ENCODE results near the gene ZNF584.
A peak's percentile ranks its signal among the peaks of the same experiment; 100 is the strongest.
"Not testable (repeated sequence)": the region's sequence is repeated elsewhere in the genome, so short reads cannot be mapped to it uniquely, and the experiment has no call there.

The ZNF584 gene

DNA sequence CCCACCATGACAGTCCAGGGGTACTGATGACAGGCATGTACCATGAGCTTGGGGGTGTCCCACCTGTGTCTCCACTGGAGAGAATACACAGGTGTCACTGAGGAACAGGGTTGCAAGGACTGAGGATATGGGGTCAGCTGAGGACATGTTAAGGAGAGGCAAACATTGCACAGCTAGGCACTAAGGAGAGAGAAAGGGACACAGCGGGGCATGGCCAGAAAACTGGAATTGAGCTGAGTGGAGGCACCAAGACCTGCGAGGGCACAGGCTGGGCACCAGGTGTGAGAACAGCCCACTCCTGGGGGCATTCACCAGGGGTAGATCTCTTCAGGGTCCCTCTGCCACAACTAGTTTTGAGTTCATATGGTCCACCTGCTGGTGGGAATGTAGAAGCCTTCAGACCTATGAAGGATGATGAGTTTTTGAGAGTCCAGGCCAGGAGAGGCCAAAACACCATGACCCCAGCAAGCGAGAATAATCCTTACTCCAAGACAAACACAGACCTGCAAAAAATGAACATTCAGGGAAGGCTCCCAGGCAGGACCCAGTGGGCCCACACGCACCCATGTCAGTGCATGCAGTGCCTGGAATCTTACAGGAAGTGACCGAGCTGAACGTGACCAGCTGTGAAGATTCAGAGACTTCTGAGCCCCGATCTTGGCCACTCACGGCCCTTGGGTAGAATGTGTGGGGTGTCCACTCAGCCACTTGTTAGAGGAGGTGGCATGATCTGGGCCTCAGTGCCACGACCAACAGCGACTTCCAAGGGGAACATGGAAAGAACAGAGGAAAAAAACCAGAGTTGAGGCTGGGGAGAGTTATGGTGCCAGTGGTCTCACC is 1.4 kb upstream of the ZNF584 start:
- Histone ChIP-seq H3K9me3 (no peaks in the 10 kb centered on the region), H3K27me3 (ENCODE audit: low read depth) (no peaks in the 10 kb centered on the region), H3K36me3 (replicated peaks) (peaks cover 8% of the 10 kb centered on the region), H3K4me3 (peak overlapping the region; percentile 97), H3K4me1 (peaks cover 17% of the 10 kb centered on the region)
- in situ Hi-C loops (cut with MboI; ENCODE audit: low sequenced_read_pairs), result no loop called here
- no peak for DNase-seq (ENCODE audit: low spot score in 2 of 2)

DNA sequence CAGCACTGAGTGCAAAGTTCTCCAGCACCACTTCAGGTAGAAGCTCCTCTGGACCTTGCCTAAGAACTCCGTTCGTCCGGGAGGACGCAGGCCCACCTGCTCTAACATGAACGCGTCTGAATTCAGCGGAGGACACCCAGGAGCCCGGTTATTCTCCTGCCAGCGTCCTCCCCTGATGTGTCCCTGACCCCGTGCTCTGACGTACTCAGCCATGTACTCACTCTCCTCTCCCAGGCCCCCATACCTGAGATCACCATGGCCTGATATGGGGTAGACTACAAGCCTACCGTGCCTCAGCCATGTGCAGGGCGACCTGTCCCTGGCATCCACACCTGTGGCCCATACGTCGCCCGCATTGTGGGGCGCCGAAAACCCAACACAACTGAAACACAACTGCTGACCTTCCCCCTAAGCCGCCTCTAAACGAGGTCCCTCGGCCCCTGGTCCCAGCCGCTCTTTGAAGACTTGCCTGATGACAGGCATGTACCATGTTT is 744 bp upstream of the ZNF584 start:
- in situ Hi-C loops (cut with MboI; ENCODE audit: low sequenced_read_pairs), result no loop called here
- H3K4me3 ChIP-seq, result peak overlapping the region; percentile 97
- no peak for DNase-seq (ENCODE audit: low spot score in 2 of 2)
- H3K27me3 ChIP-seq (ENCODE audit: low read depth), result no peaks in the 10 kb centered on the region
- H3K36me3 ChIP-seq (replicated peaks), result peaks cover 12% of the 10 kb centered on the region
- no peaks in the 10 kb centered on the region for H3K9me3 ChIP-seq
- peaks cover 14% of the 10 kb centered on the region for H3K4me1 ChIP-seq

DNA sequence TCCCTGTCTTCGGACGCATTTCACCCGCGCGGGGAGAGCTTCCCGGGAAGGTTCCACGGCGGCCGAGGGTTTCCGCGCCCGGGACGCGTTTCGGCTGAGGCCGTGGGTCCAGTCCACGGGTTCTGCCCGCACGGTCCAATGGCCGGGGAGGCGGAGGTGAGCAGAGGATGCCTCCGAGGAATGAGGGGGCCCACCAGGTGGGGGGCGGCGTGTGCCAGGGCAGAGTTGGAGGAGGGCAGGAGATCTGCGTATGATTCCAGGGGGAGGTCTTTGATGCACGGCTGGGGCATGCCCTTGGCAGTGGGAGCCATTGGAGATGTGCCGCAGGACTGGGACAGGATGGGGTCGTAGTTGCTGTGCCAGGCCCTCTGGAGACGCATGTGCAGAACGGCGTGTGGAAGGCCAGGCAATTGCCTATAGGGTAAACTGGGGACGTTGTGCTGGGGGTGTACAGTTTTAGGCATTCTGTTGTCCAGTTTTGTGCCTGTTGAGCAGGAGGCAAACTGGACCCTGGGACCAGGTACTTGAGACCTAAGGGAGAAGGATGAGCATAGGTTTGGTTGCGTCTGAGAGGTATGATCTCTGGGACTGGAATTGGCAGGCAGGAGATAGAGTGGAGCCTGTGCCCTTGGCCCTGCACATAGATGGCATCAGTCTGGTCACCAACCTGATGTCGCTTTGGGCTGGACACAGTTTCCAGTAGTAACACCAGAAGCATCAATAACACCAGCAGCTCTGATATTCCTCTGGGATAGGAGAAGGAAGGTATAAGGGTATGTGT is 751 bp downstream of the ZNF584 start:
- Histone ChIP-seq H3K4me1 (peaks cover 9% of the 10 kb centered on the region), H3K4me3 (peak overlapping the region; percentile 97), H3K9me3 (no peaks in the 10 kb centered on the region), H3K36me3 (replicated peaks) (peaks cover 8% of the 10 kb centered on the region), H3K27me3 (ENCODE audit: low read depth) (no peaks in the 10 kb centered on the region)
- in situ Hi-C loops (cut with MboI; ENCODE audit: low sequenced_read_pairs), result no loop called here
- DNase-seq (ENCODE audit: low spot score in 2 of 2), result peak in 1 of 2 experiments; percentile 63

- no peaks in the 10 kb centered on the region for H3K4me1 ChIP-seq
- H3K27me3 ChIP-seq (ENCODE audit: low read depth), result no peaks in the 10 kb centered on the region
- in situ Hi-C loops (cut with MboI; ENCODE audit: low sequenced_read_pairs), result no loop called here
- H3K36me3 ChIP-seq (replicated peaks), result peaks cover 51% of the 10 kb centered on the region
- DNase-seq (ENCODE audit: low spot score in 2 of 2), result no peak
- H3K4me3 ChIP-seq, result no peak overlapping the region
- H3K9me3 ChIP-seq, result no peaks in the 10 kb centered on the region
Observed at GRCh38 chr19:58416604-58417003, 8.2 kb downstream of the ZNF584 start.

DNA sequence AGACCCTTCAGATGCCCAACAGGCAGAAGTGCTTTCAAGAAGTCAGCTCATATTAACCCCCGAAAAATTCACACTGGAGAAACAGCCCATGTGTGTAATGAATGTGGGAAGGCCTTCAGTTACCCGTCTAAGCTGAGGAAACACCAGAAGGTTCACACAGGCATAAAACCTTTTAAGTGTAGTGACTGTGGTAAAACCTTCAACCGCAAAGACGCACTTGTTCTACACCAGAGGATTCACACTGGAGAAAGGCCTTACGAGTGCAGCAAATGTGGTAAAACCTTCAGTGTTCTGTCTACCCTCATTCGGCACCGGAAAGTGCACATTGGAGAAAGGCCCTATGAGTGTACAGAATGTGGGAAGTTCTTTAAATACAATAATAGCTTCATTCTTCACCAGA is 8.6 kb downstream of the ZNF584 start:
- Histone ChIP-seq H3K36me3 (replicated peaks) (peaks cover 51% of the 10 kb centered on the region), H3K4me1 (no peaks in the 10 kb centered on the region), H3K27me3 (ENCODE audit: low read depth) (no peaks in the 10 kb centered on the region), H3K9me3 (no peaks in the 10 kb centered on the region), H3K4me3 (no peak overlapping the region)
- in situ Hi-C loops (cut with MboI; ENCODE audit: low sequenced_read_pairs), result no loop called here
- no peak for DNase-seq (ENCODE audit: low spot score in 2 of 2)

DNA sequence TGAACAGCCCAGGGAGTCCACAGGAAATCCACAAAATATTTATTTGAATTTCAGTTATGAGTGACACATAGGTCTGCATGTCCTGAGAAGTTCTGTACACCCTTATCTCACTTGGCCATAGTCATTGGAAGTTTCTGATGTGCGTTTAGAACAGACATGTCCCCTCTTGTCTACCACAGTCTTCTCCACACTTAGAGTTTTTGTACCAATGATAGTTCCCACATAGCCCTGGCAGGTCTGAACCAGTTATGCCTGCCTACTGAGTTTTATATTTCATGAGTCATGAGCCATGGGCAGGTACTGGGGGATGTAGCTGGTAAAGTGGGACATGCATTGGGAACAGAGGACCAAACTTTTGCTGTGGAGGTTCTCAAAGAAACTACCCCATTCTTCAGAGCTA is 20.2 kb downstream of the ZNF584 start:
- in situ Hi-C loops (cut with MboI; ENCODE audit: low sequenced_read_pairs), result no loop called here

GRCh38 chr19:58429745-58430144 is 21.3 kb downstream of the ZNF584 start:
- no peak overlapping the region for H3K4me3 ChIP-seq
- no peak for DNase-seq (ENCODE audit: low spot score in 2 of 2)
- H3K36me3 ChIP-seq (replicated peaks), result no peaks in the 10 kb centered on the region
- H3K4me1 ChIP-seq, result no peaks in the 10 kb centered on the region
- in situ Hi-C loops (cut with MboI; ENCODE audit: low sequenced_read_pairs), result no loop called here
- no peaks in the 10 kb centered on the region for H3K27me3 ChIP-seq (ENCODE audit: low read depth)
- peaks cover 12% of the 10 kb centered on the region for H3K9me3 ChIP-seq

More for the DNA sequence above, 20.2 kb downstream of the ZNF584 start:
- Histone ChIP-seq H3K27me3 (ENCODE audit: low read depth) (no peaks in the 10 kb centered on the region), H3K9me3 (peaks cover 8% of the 10 kb centered on the region), H3K4me3 (no peak overlapping the region), H3K4me1 (no peaks in the 10 kb centered on the region), H3K36me3 (replicated peaks) (no peaks in the 10 kb centered on the region)
- DNase-seq (ENCODE audit: low spot score in 2 of 2), result no peak

- H3K36me3 ChIP-seq (replicated peaks), result no peaks in the 10 kb centered on the region
- in situ Hi-C loops (cut with MboI; ENCODE audit: low sequenced_read_pairs), result no loop called here
Observed at GRCh38 chr19:58434217-58434616, 25.8 kb downstream of the ZNF584 start.

DNA sequence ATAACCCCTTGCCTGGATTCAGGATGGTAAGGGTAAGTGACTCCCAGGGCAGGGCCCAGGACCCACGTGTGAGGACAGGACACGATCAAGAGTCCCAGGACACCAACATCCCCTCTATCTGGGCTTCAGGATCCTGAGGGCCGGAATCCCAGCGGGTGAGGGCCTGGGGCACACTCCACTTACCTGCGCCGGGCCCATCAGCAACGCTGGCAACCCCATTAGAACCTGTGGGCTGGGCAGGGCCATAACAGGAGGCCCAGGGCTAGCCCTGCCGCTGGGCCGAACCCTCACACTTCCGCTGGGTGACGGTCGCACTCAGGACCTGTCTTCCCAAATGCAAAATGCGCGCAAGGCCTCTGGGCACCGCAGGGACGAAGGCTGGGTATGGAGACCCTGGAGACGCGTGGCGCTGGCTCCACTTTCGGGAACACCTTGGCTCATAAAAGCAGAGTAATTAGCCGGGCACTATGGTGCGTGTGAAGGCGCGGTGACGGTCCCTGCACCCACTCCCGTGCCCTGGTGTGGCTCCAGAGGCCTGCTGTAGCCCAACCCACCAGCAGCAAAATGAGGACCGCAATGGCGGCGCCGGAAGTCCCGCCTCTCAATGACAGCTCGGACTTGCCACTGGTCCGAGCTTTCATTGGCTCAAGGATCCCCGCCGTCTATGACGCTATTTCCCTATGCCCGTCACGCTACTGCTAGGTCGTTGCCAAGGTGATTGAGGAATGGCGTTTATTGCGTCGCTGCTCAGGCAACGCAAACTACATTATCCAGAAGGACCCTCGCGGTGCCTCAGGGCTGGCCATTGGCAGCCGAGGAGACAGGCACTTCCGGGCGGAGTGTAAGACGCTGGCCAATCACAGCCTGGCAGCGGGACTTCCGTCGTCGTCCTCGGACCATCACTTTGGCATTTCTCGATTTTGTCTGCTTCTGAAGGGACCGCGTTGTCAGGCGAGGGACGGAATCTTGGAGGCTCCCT is 31.4 kb downstream of the ZNF584 start, which contains the start of gene ZNF132:
TSS of gene ZNF132 (minus strand) at position 578 of the 979 bp plus-strand sequence. CDS start at position 246, 332 bp downstream.
- H3K4me3 ChIP-seq, result no peak within 1 kb of the TSS
- no peak for DNase-seq (ENCODE audit: low spot score in 2 of 2)
- H3K9me3 ChIP-seq, result peaks cover 2% of the 10 kb centered on the region; the same call in 1 of the 2 replicates
- H3K4me1 ChIP-seq, result no peaks in the 10 kb centered on the region
- in situ Hi-C loops (cut with MboI; ENCODE audit: low sequenced_read_pairs), result no loop called here
- H3K36me3 ChIP-seq (replicated peaks), result no peaks in the 10 kb centered on the region
- no peaks in the 10 kb centered on the region for H3K27me3 ChIP-seq (ENCODE audit: low read depth)

More at GRCh38 chr19:58434217-58434616, 25.8 kb downstream of the ZNF584 start:
- Histone ChIP-seq H3K9me3 (peaks cover 12% of the 10 kb centered on the region), H3K27me3 (ENCODE audit: low read depth) (no peaks in the 10 kb centered on the region), H3K4me1 (no peaks in the 10 kb centered on the region), H3K4me3 (no peak overlapping the region)
- DNase-seq (ENCODE audit: low spot score in 2 of 2), result no peak

DNA sequence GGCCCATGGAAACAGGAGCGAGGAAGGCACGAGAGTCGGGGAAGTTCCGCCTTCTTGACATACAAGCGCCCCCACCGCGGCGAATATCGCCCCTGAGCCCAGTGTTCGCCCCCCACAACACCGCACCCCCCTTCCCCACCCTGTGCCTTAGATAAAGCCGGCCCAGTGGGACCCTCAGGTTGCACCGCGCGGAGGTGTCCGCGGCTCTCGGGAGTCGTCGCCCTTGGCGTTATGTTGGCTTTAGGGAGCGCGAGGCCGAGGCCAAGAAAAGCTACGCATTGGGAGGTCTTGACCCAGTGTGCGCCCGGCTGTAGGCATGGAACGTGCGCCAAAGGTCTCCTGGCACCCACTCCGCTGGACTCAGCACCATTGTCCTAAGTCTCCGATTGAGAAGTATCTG is 32.1 kb downstream of the ZNF584 start:
- no peak for DNase-seq (ENCODE audit: low spot score in 2 of 2)
- Histone ChIP-seq H3K9me3 (peaks cover 2% of the 10 kb centered on the region; the same call in 1 of the 2 replicates), H3K36me3 (replicated peaks) (no peaks in the 10 kb centered on the region), H3K4me1 (no peaks in the 10 kb centered on the region), H3K4me3 (no peak overlapping the region), H3K27me3 (ENCODE audit: low read depth) (no peaks in the 10 kb centered on the region)
- in situ Hi-C loops (cut with MboI; ENCODE audit: low sequenced_read_pairs), result no loop called here

GRCh38 chr19:58442986-58443385 is 34.5 kb downstream of the ZNF584 start:
- H3K9me3 ChIP-seq; in situ Hi-C loops (cut with MboI; ENCODE audit: low sequenced_read_pairs); H3K27me3 ChIP-seq (ENCODE audit: low read depth); DNase-seq (ENCODE audit: low spot score in 2 of 2); H3K4me1 ChIP-seq; H3K36me3 ChIP-seq (replicated peaks); H3K4me3 ChIP-seq: not testable (repeated sequence)

DNA sequence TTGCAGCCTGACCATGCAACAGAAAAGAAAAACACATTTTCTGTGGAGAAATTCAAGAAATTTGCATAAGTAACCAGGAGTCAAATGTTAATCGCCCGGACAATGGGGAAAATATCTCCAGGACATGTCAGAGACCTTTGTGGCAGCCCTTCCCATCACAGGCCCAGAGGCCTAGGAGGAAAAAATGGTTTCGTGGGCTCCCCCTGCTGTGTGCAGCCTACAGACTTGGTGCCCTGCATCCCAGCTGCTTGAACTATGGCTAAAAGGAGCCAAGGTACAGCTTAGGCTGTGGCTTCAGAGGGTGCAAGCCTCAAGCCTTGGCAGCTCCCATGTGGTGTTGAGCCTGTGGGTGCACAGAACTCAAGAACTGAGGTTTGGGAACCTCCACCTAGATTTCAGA is 40.4 kb downstream of the ZNF584 start:
- DNase-seq (ENCODE audit: low spot score in 2 of 2); in situ Hi-C loops (cut with MboI; ENCODE audit: low sequenced_read_pairs): not testable (repeated sequence)
- H3K9me3 ChIP-seq, result peaks cover 16% of the 10 kb centered on the region

GRCh38 chr19:58449980-58450379 is 41.5 kb downstream of the ZNF584 start:
- H3K4me1 ChIP-seq; H3K27me3 ChIP-seq (ENCODE audit: low read depth); H3K4me3 ChIP-seq; DNase-seq (ENCODE audit: low spot score in 2 of 2); H3K36me3 ChIP-seq (replicated peaks); in situ Hi-C loops (cut with MboI; ENCODE audit: low sequenced_read_pairs): not testable (repeated sequence)
- H3K9me3 ChIP-seq, result peaks cover 16% of the 10 kb centered on the region

More for the DNA sequence above, 40.4 kb downstream of the ZNF584 start:
- H3K4me1 ChIP-seq; H3K27me3 ChIP-seq (ENCODE audit: low read depth); H3K4me3 ChIP-seq; H3K36me3 ChIP-seq (replicated peaks): not testable (repeated sequence)

Data from HAP-1 (cell line).